GM10266 (cell line): ENCODE data around the gene PRKCE.

Experiments used
- DNase-seq: peaks from one replicate; pipeline ENCODE4 v3.0.0; 2012; ENCODE audit errors: extremely low spot score
- CTCF ChIP-seq: IDR thresholded peaks from 2 replicates; pipeline ENCODE4 v1.5.1; 2012; ENCODE audit warnings: mild to moderate bottlenecking, low read depth; ENCODE audit not compliant: control insufficient read depth, insufficient read depth; ENCODE audit errors: missing control alignments

The PRKCE gene

GRCh38 chr2:46163098-46163430 is 511.6 kb downstream of the PRKCE start:
- no peak for TF ChIP-seq CTCF
- no peak for DNase-seq

GRCh38 chr2:46163804-46164528 is 512.5 kb downstream of the PRKCE start:
- DNase-seq = no peak
- no peak for TF ChIP-seq CTCF

- no peak for TF ChIP-seq CTCF
- no peak for DNase-seq
Observed at GRCh38 chr2:46164529-46165301, 513.2 kb downstream of the PRKCE start.

- DNase-seq = no peak
- no peak for TF ChIP-seq CTCF
Observed at GRCh38 chr2:46165916-46166315, 514.4 kb downstream of the PRKCE start.

- DNase-seq = no peak
- no peak for TF ChIP-seq CTCF
Observed at GRCh38 chr2:46167406-46167805, 515.9 kb downstream of the PRKCE start.

- TF ChIP-seq CTCF = no peak
- DNase-seq = no peak
Observed at GRCh38 chr2:46167924-46168323, 516.4 kb downstream of the PRKCE start.

GRCh38 chr2:46169467-46169866 is 518.0 kb downstream of the PRKCE start:
- DNase-seq = no peak
- no peak for TF ChIP-seq CTCF
